Fibroblast of skin of right quadriceps (primary cell): ENCODE measurements around the gene ZAP70.

ENCODE experiments used
- DNase-seq: peaks from one replicate; pipeline ENCODE4 v3.0.0-alpha.2; 2013

Gene ZAP70

GRCh38 chr2:97755491-97755890 is 42.1 kb downstream of the ZAP70 start:
- no peak for DNase-seq

- no peak for DNase-seq
These were observed 43.7 kb downstream of the ZAP70 start for GRCh38 chr2:97757062-97757461.

GRCh38 chr2:97758131-97758705 is 44.8 kb downstream of the ZAP70 start:
- no peak for DNase-seq

- no peak for DNase-seq
These were observed 46.5 kb downstream of the ZAP70 start for GRCh38 chr2:97759727-97760407.

GRCh38 chr2:97760480-97761049 is 47.2 kb downstream of the ZAP70 start:
- DNase-seq, result no peak

GRCh38 chr2:97761192-97761591 is 47.8 kb downstream of the ZAP70 start:
- no peak for DNase-seq

GRCh38 chr2:97763176-97763845 is 49.9 kb downstream of the ZAP70 start:
- no peak for DNase-seq

- no peak for DNase-seq
These were observed 51.3 kb downstream of the ZAP70 start for GRCh38 chr2:97764559-97765263.

GRCh38 chr2:97765933-97766332 is 52.6 kb downstream of the ZAP70 start:
- DNase-seq, result no peak

- no peak for DNase-seq
These were observed 53.2 kb downstream of the ZAP70 start for GRCh38 chr2:97766567-97766966.

- DNase-seq, result no peak
These were observed 55.9 kb downstream of the ZAP70 start for GRCh38 chr2:97769308-97769707.

- DNase-seq, result no peak
These were observed 56.3 kb downstream of the ZAP70 start for GRCh38 chr2:97769711-97770110.

GRCh38 chr2:97770445-97770844 is 57.1 kb downstream of the ZAP70 start:
- DNase-seq, result no peak

GRCh38 chr2:97774425-97774824 is 61.0 kb downstream of the ZAP70 start:
- no peak for DNase-seq

- DNase-seq, result no peak
These were observed 61.7 kb downstream of the ZAP70 start for GRCh38 chr2:97775074-97775473.

GRCh38 chr2:97779141-97779540 is 65.8 kb downstream of the ZAP70 start:
- DNase-seq, result no peak

GRCh38 chr2:97781981-97782380 is 68.6 kb downstream of the ZAP70 start:
- DNase-seq, result no peak

GRCh38 chr2:97784953-97785352 is 71.6 kb downstream of the ZAP70 start:
- DNase-seq, result no peak

- no peak for DNase-seq
These were observed 72.4 kb downstream of the ZAP70 start for GRCh38 chr2:97785818-97786217.

GRCh38 chr2:97788986-97789644 is 75.7 kb downstream of the ZAP70 start:
- DNase-seq, result no peak
